NB4 (cell line): ENCODE results near the gene CPNE2.

ENCODE experiments used
- DNase-seq: peaks from one replicate; pipeline ENCODE4 v3.0.0; 2010; ENCODE audit warnings: low read depth
- H3K4me3 ChIP-seq: one replicate; pipeline ENCODE4 v1.5.1; 2011; ENCODE audit warnings: mild to moderate bottlenecking, low read depth, low read length, moderate library complexity
- CTCF ChIP-seq: IDR thresholded peaks from one replicate; pipeline ENCODE4 v1.5.1; 2012; ENCODE audit warnings: low read depth, low read length
- MAX ChIP-seq: IDR thresholded peaks from 2 replicates; pipeline ENCODE4 v1.6.1; 2011; ENCODE audit warnings: low read depth, low read length
- MYC ChIP-seq: IDR thresholded peaks from 2 replicates; pipeline ENCODE4 v1.6.1; 2011; ENCODE audit warnings: low read depth, low read length
- POLR2A ChIP-seq: IDR thresholded peaks from 2 replicates; pipeline ENCODE4 v1.6.1; 2011; ENCODE audit warnings: mild to moderate bottlenecking; ENCODE audit not compliant: insufficient read length; ENCODE audit errors: extremely low read depth

The CPNE2 gene

DNA sequence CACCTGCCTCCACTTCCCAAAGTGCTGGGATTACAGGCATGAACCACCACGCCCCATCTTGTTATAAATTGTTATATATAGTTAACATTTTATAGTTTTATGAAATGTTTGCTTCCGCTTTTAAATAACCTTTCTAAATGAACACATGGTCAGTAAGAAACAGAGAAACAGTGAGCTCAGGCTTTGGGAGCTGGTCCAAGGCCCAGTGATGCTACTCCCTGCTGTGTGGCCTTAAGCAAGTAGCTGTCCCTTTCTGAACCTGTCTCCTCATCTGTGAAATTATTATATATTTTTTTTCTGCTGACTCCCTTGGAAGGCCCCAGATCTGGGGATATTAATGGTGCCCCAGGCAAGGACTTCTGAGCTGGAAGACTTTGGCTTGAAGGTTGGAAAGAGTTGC lies 19.0 kb downstream of the CPNE2 start:
- DNase-seq, result no peak
- TF ChIP-seq POLR2A, result no peak
- TF ChIP-seq MAX, result no peak
- no peak for TF ChIP-seq CTCF
- no peak for TF ChIP-seq MYC
- no peak overlapping the region for H3K4me3 ChIP-seq

- no peak overlapping the region for H3K4me3 ChIP-seq
- no peak for DNase-seq
- TF ChIP-seq MYC (no peak), POLR2A (no peak)
These were observed 20.1 kb downstream of the CPNE2 start for GRCh38 chr16:57112403-57113041.

DNA sequence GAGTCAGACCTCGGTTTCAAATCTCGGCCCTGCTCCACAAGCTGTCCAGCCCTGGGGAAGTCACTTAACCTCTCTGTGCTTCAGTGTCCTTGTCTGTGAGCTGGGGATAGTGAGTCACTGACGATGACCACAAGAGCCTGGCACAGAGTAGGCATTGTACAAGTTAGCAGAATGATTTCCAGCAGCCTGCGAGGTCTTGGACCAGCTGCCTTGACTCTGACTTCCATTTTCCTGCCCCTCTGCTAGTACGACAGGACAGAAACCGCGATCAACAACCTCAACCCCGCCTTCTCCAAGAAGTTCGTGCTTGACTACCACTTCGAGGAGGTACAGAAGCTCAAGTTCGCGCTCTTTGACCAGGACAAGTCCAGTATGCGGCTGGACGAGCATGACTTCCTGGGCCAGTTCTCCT lies 20.7 kb downstream of the CPNE2 start:
- TF ChIP-seq POLR2A (no peak), MYC (no peak), MAX (no peak), CTCF (no peak)
- DNase-seq, result no peak
- no peak overlapping the region for H3K4me3 ChIP-seq

- no peak for DNase-seq
- no peak overlapping the region for H3K4me3 ChIP-seq
- TF ChIP-seq POLR2A, result no peak
- no peak for TF ChIP-seq MYC
- TF ChIP-seq MAX, result no peak
- no peak for TF ChIP-seq CTCF
These were observed 21.3 kb downstream of the CPNE2 start for GRCh38 chr16:57113664-57114063.

DNA sequence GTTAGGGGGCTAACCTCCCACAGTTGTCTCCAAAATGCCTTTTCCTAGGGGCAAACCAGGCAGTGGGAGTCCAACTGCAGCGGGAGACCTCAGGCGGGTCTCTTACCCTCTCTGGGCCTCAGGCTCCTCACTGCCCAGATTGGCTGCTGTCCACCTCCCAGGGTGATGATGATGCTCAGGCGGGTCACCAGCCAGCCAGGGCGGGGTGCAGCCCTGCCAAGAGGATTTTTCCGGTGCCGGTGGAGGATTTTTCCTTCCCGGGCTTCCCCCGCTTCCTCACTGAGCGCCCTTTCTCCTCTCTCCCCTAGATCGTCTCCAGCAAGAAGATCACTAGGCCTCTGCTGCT lies 22.8 kb downstream of the CPNE2 start:
- no peak for TF ChIP-seq CTCF
- no peak for TF ChIP-seq MAX
- no peak for TF ChIP-seq MYC
- no peak for TF ChIP-seq POLR2A
- no peak overlapping the region for H3K4me3 ChIP-seq
- no peak for DNase-seq

DNA sequence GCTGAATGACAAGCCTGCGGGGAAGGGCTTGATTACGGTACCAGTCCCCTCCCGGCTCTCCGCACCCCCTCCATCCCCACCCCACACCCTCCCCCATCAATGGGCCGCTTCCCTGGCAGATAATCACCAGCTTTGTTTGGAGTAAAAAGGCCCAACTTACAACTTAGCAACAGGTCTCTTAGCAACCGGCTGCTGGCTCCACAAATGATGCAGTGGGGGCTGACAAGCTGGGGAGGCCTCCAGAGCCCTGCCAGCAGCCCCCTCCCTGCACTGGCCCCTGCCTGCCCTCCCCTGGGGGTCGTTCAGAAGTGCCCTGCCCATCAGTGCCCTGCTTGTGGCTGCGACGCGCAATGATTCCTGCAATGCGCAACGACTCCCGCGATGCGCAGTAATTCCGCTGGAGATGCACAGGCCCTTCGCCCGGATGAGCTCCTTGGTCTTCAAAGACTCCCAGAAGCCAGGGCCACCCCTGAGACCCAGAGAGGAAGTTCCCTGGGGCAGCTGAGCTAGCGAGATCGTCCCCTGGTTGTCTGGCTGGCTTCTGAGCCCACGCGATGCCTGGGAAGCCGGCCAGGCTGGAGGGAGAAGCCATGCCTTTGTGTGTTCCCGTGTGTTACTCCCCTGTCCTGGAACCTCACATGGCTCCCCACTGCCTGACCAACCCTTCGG lies 23.3 kb downstream of the CPNE2 start:
- DNase-seq, result no peak
- TF ChIP-seq MYC, result no peak
- no peak for TF ChIP-seq MAX
- TF ChIP-seq CTCF, result no peak
- TF ChIP-seq POLR2A, result no peak
- no peak overlapping the region for H3K4me3 ChIP-seq
